Activated T-helper 9 cell treated with anti-CD3 and anti-CD28 coated beads, Interleukin-2, amount 50 U/mL, for 16 hours (primary cell): Measurements from ENCODE around the gene KIF16B.

Experiments
- DNase-seq: peaks from one replicate; pipeline ENCODE4 v3.0.0-alpha.2; 2020; ENCODE audit warnings: low read depth

KIF16B gene

GRCh38 chr20:16352751-16353416 is 220.4 kb downstream of the KIF16B start:
- DNase-seq: no peak

- no peak for DNase-seq
Measured at GRCh38 chr20:16352321-16352720, 220.9 kb downstream of the KIF16B start.

- DNase-seq: no peak
Measured at GRCh38 chr20:16351415-16351814, 221.8 kb downstream of the KIF16B start.

GRCh38 chr20:16350465-16350864 is 222.8 kb downstream of the KIF16B start:
- no peak for DNase-seq

- DNase-seq: no peak
Measured at GRCh38 chr20:16349523-16350260, 223.6 kb downstream of the KIF16B start.

- DNase-seq: no peak
Measured at GRCh38 chr20:16346956-16347355, 226.3 kb downstream of the KIF16B start.

- DNase-seq: no peak
Measured at GRCh38 chr20:16337707-16338106, 235.5 kb downstream of the KIF16B start.

GRCh38 chr20:16327606-16328005 is 245.6 kb downstream of the KIF16B start:
- DNase-seq: no peak

GRCh38 chr20:16321291-16321690 is 252.0 kb downstream of the KIF16B start:
- DNase-seq: no peak

- DNase-seq: no peak
Measured at GRCh38 chr20:16317445-16318362, 255.5 kb downstream of the KIF16B start.

GRCh38 chr20:16316513-16316912 is 256.7 kb downstream of the KIF16B start:
- no peak for DNase-seq

- DNase-seq: no peak
Measured at GRCh38 chr20:16314748-16315159, 258.5 kb downstream of the KIF16B start.

GRCh38 chr20:16314320-16314719 is 258.9 kb downstream of the KIF16B start:
- DNase-seq: no peak

- DNase-seq: no peak
Measured at GRCh38 chr20:16313917-16314316, 259.3 kb downstream of the KIF16B start.

GRCh38 chr20:16312998-16313397 is 260.2 kb downstream of the KIF16B start:
- DNase-seq: no peak

- DNase-seq: no peak
Measured at GRCh38 chr20:16311756-16312155, 261.5 kb downstream of the KIF16B start.

- no peak for DNase-seq
Measured at GRCh38 chr20:16308754-16309153, 264.5 kb downstream of the KIF16B start.

GRCh38 chr20:16302818-16303217 is 270.4 kb downstream of the KIF16B start:
- DNase-seq: no peak

- no peak for DNase-seq
Measured at GRCh38 chr20:16301986-16302385, 271.3 kb downstream of the KIF16B start.

GRCh38 chr20:16299897-16300296 is 273.4 kb downstream of the KIF16B start:
- DNase-seq: no peak

- DNase-seq: no peak
Measured at GRCh38 chr20:16296931-16297330, 276.3 kb downstream of the KIF16B start.

GRCh38 chr20:16295534-16295933 is 277.7 kb downstream of the KIF16B start:
- DNase-seq: no peak

GRCh38 chr20:16293590-16293989 is 279.7 kb downstream of the KIF16B start:
- no peak for DNase-seq
